Endodermal cell (in vitro differentiated cells): Measurements from ENCODE around the gene TMEM200C. TPM values are rescaled to one million over a fixed set of nuclear protein-coding genes. Genes with fewer than 3 reads are reported as not detected.

Source experiments
- DNase-seq: peaks from one replicate; pipeline ENCODE4 v3.0.0-alpha.2; 2017
- H3K27ac ChIP-seq: 2 replicates; pipeline ENCODE4 v1.5.1; 2013; ENCODE audit warnings: mild to moderate bottlenecking, low read depth, low read length, moderate library complexity
- H3K27me3 ChIP-seq: 2 replicates; pipeline ENCODE4 v1.6.1; 2013; ENCODE audit warnings: mild to moderate bottlenecking, low read length, moderate library complexity; ENCODE audit not compliant: insufficient read depth, control insufficient read depth, poor library complexity, severe bottlenecking
- H3K36me3 ChIP-seq: 2 replicates; pipeline ENCODE4 v1.7.0; 2013; ENCODE audit warnings: mild to moderate bottlenecking, low read length, moderate library complexity; ENCODE audit not compliant: control insufficient read depth, insufficient read depth
- H3K4me1 ChIP-seq: one replicate; pipeline ENCODE4 v1.7.0; 2013; ENCODE audit warnings: low read length; ENCODE audit not compliant: control insufficient read depth, insufficient read depth
- H3K4me3 ChIP-seq: 2 replicates; pipeline ENCODE4 v1.5.1; 2013; ENCODE audit warnings: mild to moderate bottlenecking, low read length, moderate library complexity
- H3K9ac ChIP-seq: 2 replicates; pipeline ENCODE4 v1.6.1; 2013; ENCODE audit warnings: mild to moderate bottlenecking, low read length, moderate library complexity; ENCODE audit not compliant: poor library complexity, severe bottlenecking; ENCODE audit errors: extremely low read depth
- H3K9me3 ChIP-seq: 2 replicates; pipeline ENCODE4 v1.6.1; 2013; ENCODE audit warnings: mild to moderate bottlenecking, low read length, moderate library complexity; ENCODE audit not compliant: control insufficient read depth
- H3K27ac Mint-ChIP-seq: 2 replicates; pipeline ENCODE4 v1.8.0; 2020; ENCODE audit warnings: mixed read lengths
- H3K27me3 Mint-ChIP-seq: 2 replicates; pipeline ENCODE4 v1.8.0; 2021; ENCODE audit warnings: mild to moderate bottlenecking, mixed read lengths; ENCODE audit not compliant: insufficient read depth
- H3K36me3 Mint-ChIP-seq: 2 replicates; pipeline ENCODE4 v1.8.0; 2020; ENCODE audit warnings: low read depth, mixed read lengths
- H3K4me1 Mint-ChIP-seq: 2 replicates; pipeline ENCODE4 v1.8.0; 2020; ENCODE audit warnings: mixed read lengths
- H3K4me3 Mint-ChIP-seq: 2 replicates; pipeline ENCODE4 v1.8.0; 2020; ENCODE audit warnings: mild to moderate bottlenecking, moderate library complexity, mixed read lengths
- H3K9me3 Mint-ChIP-seq: 2 replicates; pipeline ENCODE4 v1.8.0; 2020; ENCODE audit warnings: mild to moderate bottlenecking, mixed read lengths
- CTCF ChIP-seq: fragments of 200-600 bp; sonication (generic); conservative IDR thresholded peaks from 2 replicates; pipeline ENCODE4 v1.5.0; 2021; ENCODE audit warnings: antibody characterized with exemption, mild to moderate bottlenecking
- WGBS, 2 experiments: methylation state at CpG; one replicate each; pipeline versions ENCODE4 v1.1.5 to v1.1.7; 2013; ENCODE audit warnings: missing lambda C conversion rate in 2 of 2, mixed read lengths in 1 of 2; ENCODE audit not compliant: insufficient coverage in 1 of 2, insufficient read length in 1 of 2; 5-methylcytosine and 5-hydroxymethylcytosine counted together
- total RNA-seq, 2 donors: library from RNA; stranded (reverse); fragmentation: NEBNext Ultra II Directional in 1 of 2; extraction: Animal tissue kit (Norgen Biotek cat#: 25700) in 1 of 2; gene quantifications; 2 replicates in 1 of 2; 3 replicates in 1 of 2; pipeline ENCODE4 v1.2.1, GENCODE V29; 2021

Gene TMEM200C
- total RNA-seq, 2 donors from 2014 or later, result 4.7 to 7.3 TPM

GRCh38 chr18:5937795-5938194, 42.5 kb upstream of the TMEM200C start:
- peaks cover 2% of the 10 kb centered on the region for H3K27me3 Mint-ChIP-seq
- no peak overlapping the region for H3K4me3 ChIP-seq
- H3K4me3 Mint-ChIP-seq, result no peak overlapping the region
- peaks cover 2% of the 10 kb centered on the region for H3K4me1 Mint-ChIP-seq
- H3K9me3 Mint-ChIP-seq, result no peaks in the 10 kb centered on the region
- no peaks in the 10 kb centered on the region for H3K4me1 ChIP-seq
- no peak for TF ChIP-seq CTCF
- DNase-seq, result no peak
- WGBS, 2 experiments, result 86 to 95% methylated on average over 3 of the region's 3 CpGs
- no peaks in the 10 kb centered on the region for H3K9me3 ChIP-seq
- no peaks in the 10 kb centered on the region for H3K36me3 ChIP-seq
- no peak overlapping the region for H3K27ac ChIP-seq
- H3K27me3 ChIP-seq, result no peaks in the 10 kb centered on the region
- H3K36me3 Mint-ChIP-seq, result no peaks in the 10 kb centered on the region
- no peak overlapping the region for H3K27ac Mint-ChIP-seq
- no peak overlapping the region for H3K9ac ChIP-seq

DNA sequence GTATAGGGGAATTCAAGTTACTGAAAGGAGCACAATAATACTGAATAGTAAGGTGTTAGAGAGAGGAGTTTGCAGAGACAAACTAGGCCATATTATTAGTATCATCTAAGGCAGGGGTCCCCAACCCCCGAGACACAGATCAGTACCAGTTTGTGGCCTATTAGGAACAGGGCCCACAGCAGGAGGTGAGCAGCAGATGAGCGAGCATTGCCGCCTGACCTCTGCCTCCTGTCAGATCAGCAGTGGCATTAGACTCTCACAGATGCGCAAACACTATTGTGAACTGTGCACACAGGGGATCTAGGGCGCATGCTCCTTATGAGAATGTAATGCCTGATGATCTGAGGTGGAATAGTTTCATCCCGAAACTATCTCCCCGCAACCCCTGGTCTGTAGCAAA, 41.8 kb upstream of the TMEM200C start:
- TF ChIP-seq CTCF, result no peak
- Histone ChIP-seq H3K27me3 (no peaks in the 10 kb centered on the region), H3K9me3 (no peaks in the 10 kb centered on the region), H3K4me1 (no peaks in the 10 kb centered on the region), H3K36me3 (no peaks in the 10 kb centered on the region), H3K27ac (no peak overlapping the region), H3K4me3 (no peak overlapping the region), H3K9ac (no peak overlapping the region)
- Mint-ChIP-seq H3K4me3 (no peak overlapping the region), H3K4me1 (peaks cover 2% of the 10 kb centered on the region), H3K27me3 (peaks cover 2% of the 10 kb centered on the region), H3K9me3 (no peaks in the 10 kb centered on the region), H3K36me3 (no peaks in the 10 kb centered on the region), H3K27ac (no peak overlapping the region)
- no peak for DNase-seq
- WGBS, 2 experiments, result 86 to 88% methylated on average over 7 of the region's 7 CpGs

DNA sequence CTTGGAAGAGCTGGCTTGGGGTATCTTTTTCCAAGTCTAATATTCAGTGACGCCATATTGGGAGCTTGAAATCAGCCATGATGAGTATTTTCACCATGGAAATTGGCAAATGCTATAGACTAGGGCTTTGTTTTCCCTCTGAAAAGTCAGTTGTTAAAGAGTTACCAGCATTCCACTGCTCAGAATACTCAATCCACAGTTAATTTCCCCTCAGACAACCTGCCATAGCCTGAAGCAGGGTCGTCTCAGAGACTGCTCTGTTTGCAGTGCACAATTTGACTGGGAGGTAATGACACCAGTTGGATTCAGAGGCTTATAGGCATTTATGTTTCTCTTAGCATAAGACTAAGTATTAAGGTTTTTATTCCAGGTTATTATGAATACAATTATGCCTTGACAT, 35.5 kb upstream of the TMEM200C start:
- 79 to 100% methylated on average over 1 to 2 of the region's 2 CpGs for WGBS, 2 experiments
- DNase-seq, result no peak
- no peak overlapping the region for H3K4me3 Mint-ChIP-seq
- Histone ChIP-seq H3K9me3 (peaks cover 19% of the 10 kb centered on the region), H3K9ac (no peak overlapping the region), H3K27me3 (no peaks in the 10 kb centered on the region), H3K4me1 (no peaks in the 10 kb centered on the region), H3K4me3 (no peak overlapping the region), H3K36me3 (no peaks in the 10 kb centered on the region), H3K27ac (no peak overlapping the region)
- no peak overlapping the region for H3K27ac Mint-ChIP-seq
- no peak for TF ChIP-seq CTCF
- peaks cover 5% of the 10 kb centered on the region for H3K9me3 Mint-ChIP-seq
- no peaks in the 10 kb centered on the region for H3K4me1 Mint-ChIP-seq
- H3K27me3 Mint-ChIP-seq, result peaks cover under 1% of the 10 kb centered on the region
- H3K36me3 Mint-ChIP-seq, result no peaks in the 10 kb centered on the region
